DND-41 (cell line): Measurements from ENCODE around the gene KCNAB2.

ENCODE experiments used
- ATAC-seq: fragments of 200-7000 bp; cut with Tn5 transposase; 3 replicates; pipeline ENCODE4 v1.9.1; 2021; ENCODE audit warnings: low read depth; ENCODE audit not compliant: insufficient read depth
- DNase-seq: peaks from one replicate; pipeline ENCODE4 v3.0.0-alpha.2; 2020
- H2AFZ ChIP-seq: 2 replicates; pipeline ENCODE4 v1.6.0; 2012; ENCODE audit warnings: low read depth, low read length
- H3K27ac ChIP-seq: 2 replicates; pipeline ENCODE4 v1.5.1; 2012; ENCODE audit warnings: low read length, inconsistent platforms
- H3K27me3 ChIP-seq: fragments of 200-600 bp; sonication (generic); 2 replicates; pipeline ENCODE4 v1.6.0; 2012; ENCODE audit warnings: low read length, mild to moderate bottlenecking, inconsistent platforms; ENCODE audit not compliant: insufficient read depth, poor library complexity
- H3K36me3 ChIP-seq: 2 replicates; pipeline ENCODE4 v1.5.1; 2012; ENCODE audit warnings: low read length, inconsistent platforms; ENCODE audit not compliant: insufficient read depth
- H3K4me1 ChIP-seq: 2 replicates; pipeline ENCODE4 v1.5.1; 2012; ENCODE audit warnings: mild to moderate bottlenecking, low read length; ENCODE audit not compliant: insufficient read depth
- H3K4me2 ChIP-seq: 2 replicates; pipeline ENCODE4 v1.6.0; 2012; ENCODE audit warnings: mild to moderate bottlenecking, moderate library complexity, low read length, inconsistent platforms; ENCODE audit not compliant: insufficient read depth
- H3K4me3 ChIP-seq, 2 experiments: fragments of 200-600 bp in 1 of 2; shearing (Covaris generic) in 1 of 2; 2 replicates each; pipeline ENCODE4 v1.5.1; 2012 to 2016; ENCODE audit warnings: inconsistent platforms in 2 of 2, low read length in 2 of 2, mild to moderate bottlenecking in 2 of 2, low read depth in 1 of 2, moderate library complexity in 1 of 2
- H3K79me2 ChIP-seq: 2 replicates; pipeline ENCODE4 v1.6.0; 2012; ENCODE audit warnings: low read length, inconsistent platforms; ENCODE audit not compliant: insufficient read depth
- H3K9ac ChIP-seq: 2 replicates; pipeline ENCODE4 v1.6.0; 2012; ENCODE audit warnings: low read depth, mild to moderate bottlenecking, inconsistent platforms, low read length, moderate library complexity
- H3K9me3 ChIP-seq: 2 replicates; pipeline ENCODE4 v1.5.1; 2012; ENCODE audit warnings: low read length, moderate library complexity, mild to moderate bottlenecking, inconsistent platforms; ENCODE audit not compliant: insufficient read depth, severe bottlenecking
- H4K20me1 ChIP-seq: 2 replicates; pipeline ENCODE4 v1.6.0; 2012; ENCODE audit warnings: low read length; ENCODE audit not compliant: insufficient read depth
- EZH2 ChIP-seq: IDR thresholded peaks from 3 replicates; pipeline ENCODE4 v1.6.1; 2012; ENCODE audit warnings: borderline replicate concordance, low read depth, mild to moderate bottlenecking, moderate library complexity, low read length, inconsistent platforms; ENCODE audit not compliant: severe bottlenecking
- TF ChIP-seq, protein P1 (sequence below): IDR thresholded peaks from 2 replicates; pipeline ENCODE4 v1.5.1; 2012; ENCODE audit warnings: borderline replicate concordance, low read length, moderate library complexity, mild to moderate bottlenecking; ENCODE audit not compliant: poor library complexity, severe bottlenecking; ENCODE audit errors: extremely low read depth

The KCNAB2 gene

DNA sequence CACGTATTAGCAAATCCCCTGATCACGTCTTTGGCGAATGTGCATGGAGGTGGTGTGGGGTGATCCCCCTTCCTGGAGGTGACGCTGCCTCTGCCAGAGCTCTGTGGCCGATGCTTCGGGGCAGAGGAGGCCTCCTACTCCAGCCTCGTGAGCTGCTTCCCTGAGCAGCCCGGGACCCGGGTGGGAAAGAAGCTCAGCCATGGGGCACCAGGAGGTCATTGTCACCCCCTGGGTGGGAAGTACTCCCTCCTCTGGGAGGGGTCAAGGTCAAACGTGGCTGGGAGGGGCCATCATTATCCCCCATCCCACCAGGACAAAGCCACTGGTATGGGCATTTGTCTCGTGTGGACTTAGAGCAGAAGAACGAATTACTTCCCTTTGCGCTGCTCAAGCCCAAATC lies 40.7 kb downstream of the KCNAB2 start:
- Histone ChIP-seq H3K27me3 (no peaks in the 10 kb centered on the region), H3K9ac (no peak overlapping the region), H2AFZ (no peak overlapping the region), H3K4me2 (no peak overlapping the region), H3K4me1 (no peaks in the 10 kb centered on the region), H3K79me2 (no peaks in the 10 kb centered on the region), H3K36me3 (peaks cover 25% of the 10 kb centered on the region), H3K4me3 (no peak overlapping the region), H3K27ac (no peak overlapping the region), H4K20me1 (peaks cover 3% of the 10 kb centered on the region; the same call in 1 of the 2 replicates), H3K9me3 (no peaks in the 10 kb centered on the region)
- TF ChIP-seq, protein P1, sequence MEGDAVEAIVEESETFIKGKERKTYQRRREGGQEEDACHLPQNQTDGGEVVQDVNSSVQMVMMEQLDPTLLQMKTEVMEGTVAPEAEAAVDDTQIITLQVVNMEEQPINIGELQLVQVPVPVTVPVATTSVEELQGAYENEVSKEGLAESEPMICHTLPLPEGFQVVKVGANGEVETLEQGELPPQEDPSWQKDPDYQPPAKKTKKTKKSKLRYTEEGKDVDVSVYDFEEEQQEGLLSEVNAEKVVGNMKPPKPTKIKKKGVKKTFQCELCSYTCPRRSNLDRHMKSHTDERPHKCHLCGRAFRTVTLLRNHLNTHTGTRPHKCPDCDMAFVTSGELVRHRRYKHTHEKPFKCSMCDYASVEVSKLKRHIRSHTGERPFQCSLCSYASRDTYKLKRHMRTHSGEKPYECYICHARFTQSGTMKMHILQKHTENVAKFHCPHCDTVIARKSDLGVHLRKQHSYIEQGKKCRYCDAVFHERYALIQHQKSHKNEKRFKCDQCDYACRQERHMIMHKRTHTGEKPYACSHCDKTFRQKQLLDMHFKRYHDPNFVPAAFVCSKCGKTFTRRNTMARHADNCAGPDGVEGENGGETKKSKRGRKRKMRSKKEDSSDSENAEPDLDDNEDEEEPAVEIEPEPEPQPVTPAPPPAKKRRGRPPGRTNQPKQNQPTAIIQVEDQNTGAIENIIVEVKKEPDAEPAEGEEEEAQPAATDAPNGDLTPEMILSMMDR, result no peak
- no peak for TF ChIP-seq EZH2
- ATAC-seq (no peak), DNase-seq (no peak)

DNA sequence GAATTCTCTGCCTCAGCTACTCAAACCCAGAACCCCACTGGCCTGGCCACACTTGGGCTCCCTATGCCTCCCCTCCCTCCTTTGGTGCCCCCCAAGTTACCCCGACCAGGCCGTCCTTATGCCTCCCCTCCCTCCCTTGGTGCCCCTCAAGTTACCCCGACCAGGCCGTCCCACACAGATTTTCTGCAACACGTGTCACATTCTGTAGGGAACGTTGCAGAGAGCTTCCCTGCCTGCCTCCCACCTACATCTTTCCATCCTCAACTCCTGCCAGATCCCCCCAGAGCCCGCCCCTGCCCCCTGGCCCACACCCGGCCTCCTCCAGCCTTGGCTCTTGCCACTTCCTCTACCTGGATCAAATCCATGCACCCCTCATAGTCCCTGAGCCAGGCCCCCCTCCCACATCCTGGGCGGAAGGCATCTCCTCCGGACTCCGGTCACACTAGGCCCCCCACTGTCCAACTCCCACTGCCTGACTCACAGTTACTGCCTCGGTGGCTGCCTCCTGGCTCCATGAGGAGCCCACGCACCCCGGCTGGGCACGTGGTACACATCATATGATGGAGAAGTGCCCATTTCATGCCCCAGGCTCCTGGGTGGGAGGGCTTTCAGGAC lies 41.2 kb downstream of the KCNAB2 start:
- no peak overlapping the region for H3K4me2 ChIP-seq
- no peak overlapping the region for H2AFZ ChIP-seq

DNA sequence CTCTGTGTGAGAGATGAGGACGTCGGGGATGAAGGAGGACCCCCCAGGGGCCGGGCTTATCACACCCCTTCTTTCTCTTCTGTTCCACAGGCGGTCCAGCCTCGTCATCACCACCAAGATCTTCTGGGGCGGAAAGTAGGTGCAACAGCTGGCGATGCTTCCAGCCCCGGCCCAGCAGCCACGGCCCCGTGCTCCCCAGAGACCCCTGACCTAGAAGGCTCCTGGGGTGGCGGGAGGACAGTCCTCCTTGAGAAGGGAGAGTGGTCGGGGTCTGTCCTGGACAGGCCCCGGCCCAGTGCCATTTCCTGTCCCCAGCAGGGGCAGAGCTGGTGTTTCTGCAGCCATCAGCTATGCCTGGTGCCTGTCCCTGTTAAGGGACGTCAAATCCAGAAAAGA lies 41.7 kb downstream of the KCNAB2 start:
- H3K4me2 ChIP-seq, result no peak overlapping the region
- H3K27me3 ChIP-seq, result no peaks in the 10 kb centered on the region
- H2AFZ ChIP-seq, result no peak overlapping the region
- H3K4me1 ChIP-seq, result no peaks in the 10 kb centered on the region
- DNase-seq, result no peak
- TF ChIP-seq, protein P1, result no peak
- TF ChIP-seq EZH2, result no peak
- no peaks in the 10 kb centered on the region for H3K9me3 ChIP-seq
- no peak overlapping the region for H3K4me3 ChIP-seq
- H3K36me3 ChIP-seq, result peaks cover 14% of the 10 kb centered on the region; the same call in 1 of the 2 replicates
- no peak overlapping the region for H3K27ac ChIP-seq
- H4K20me1 ChIP-seq, result peaks cover 3% of the 10 kb centered on the region; the same call in 1 of the 2 replicates
- H3K79me2 ChIP-seq, result no peaks in the 10 kb centered on the region
- no peak overlapping the region for H3K9ac ChIP-seq
- no peak for ATAC-seq

More for the DNA sequence above, 41.2 kb downstream of the KCNAB2 start:
- ATAC-seq (no peak), DNase-seq (no peak)
- H3K27ac ChIP-seq, result no peak overlapping the region
- H3K27me3 ChIP-seq, result no peaks in the 10 kb centered on the region
- peaks cover 20% of the 10 kb centered on the region; the same call in 1 of the 2 replicates for H3K36me3 ChIP-seq
- no peak overlapping the region for H3K9ac ChIP-seq
- no peaks in the 10 kb centered on the region for H3K4me1 ChIP-seq
- TF ChIP-seq, protein P1, result no peak
- no peak for TF ChIP-seq EZH2
- no peaks in the 10 kb centered on the region for H3K9me3 ChIP-seq
- H3K4me3 ChIP-seq, result no peak overlapping the region
- H3K79me2 ChIP-seq, result no peaks in the 10 kb centered on the region
- H4K20me1 ChIP-seq, result peaks cover 3% of the 10 kb centered on the region; the same call in 1 of the 2 replicates

DNA sequence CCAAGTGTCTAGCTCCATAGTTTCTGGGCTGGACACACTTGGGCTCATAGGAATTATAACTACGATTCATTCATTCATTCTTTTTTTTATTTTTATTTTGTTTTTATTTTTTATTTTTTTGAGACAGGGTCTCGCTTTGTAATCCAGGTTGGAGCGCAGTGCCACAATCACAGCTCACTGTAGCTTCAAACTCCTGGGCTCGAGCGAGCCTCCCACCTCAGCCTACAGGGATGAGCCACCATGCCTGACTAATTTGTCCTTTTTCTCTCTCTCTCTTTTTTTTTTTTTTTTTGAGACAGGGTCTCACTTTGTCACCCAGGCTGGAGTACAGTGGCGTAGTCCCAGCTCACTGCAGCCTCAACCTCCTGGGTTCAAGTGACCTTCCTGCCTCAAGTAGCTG lies 42.3 kb downstream of the KCNAB2 start:
- DNase-seq, result no peak
- Histone ChIP-seq H3K4me1 (no peaks in the 10 kb centered on the region), H3K27ac (no peak overlapping the region), H3K36me3 (peaks cover 12% of the 10 kb centered on the region; the same call in 1 of the 2 replicates), H4K20me1 (peaks cover 3% of the 10 kb centered on the region; the same call in 1 of the 2 replicates), H3K27me3 (no peaks in the 10 kb centered on the region), H2AFZ (no peak overlapping the region), H3K9me3 (no peaks in the 10 kb centered on the region), H3K9ac (no peak overlapping the region), H3K79me2 (no peaks in the 10 kb centered on the region), H3K4me3 (no peak overlapping the region), H3K4me2 (no peak overlapping the region)
- no peak for ATAC-seq
- no peak for TF ChIP-seq EZH2
- TF ChIP-seq, protein P1, result no peak
